ENCODE results near the gene CREB5.

DNA sequence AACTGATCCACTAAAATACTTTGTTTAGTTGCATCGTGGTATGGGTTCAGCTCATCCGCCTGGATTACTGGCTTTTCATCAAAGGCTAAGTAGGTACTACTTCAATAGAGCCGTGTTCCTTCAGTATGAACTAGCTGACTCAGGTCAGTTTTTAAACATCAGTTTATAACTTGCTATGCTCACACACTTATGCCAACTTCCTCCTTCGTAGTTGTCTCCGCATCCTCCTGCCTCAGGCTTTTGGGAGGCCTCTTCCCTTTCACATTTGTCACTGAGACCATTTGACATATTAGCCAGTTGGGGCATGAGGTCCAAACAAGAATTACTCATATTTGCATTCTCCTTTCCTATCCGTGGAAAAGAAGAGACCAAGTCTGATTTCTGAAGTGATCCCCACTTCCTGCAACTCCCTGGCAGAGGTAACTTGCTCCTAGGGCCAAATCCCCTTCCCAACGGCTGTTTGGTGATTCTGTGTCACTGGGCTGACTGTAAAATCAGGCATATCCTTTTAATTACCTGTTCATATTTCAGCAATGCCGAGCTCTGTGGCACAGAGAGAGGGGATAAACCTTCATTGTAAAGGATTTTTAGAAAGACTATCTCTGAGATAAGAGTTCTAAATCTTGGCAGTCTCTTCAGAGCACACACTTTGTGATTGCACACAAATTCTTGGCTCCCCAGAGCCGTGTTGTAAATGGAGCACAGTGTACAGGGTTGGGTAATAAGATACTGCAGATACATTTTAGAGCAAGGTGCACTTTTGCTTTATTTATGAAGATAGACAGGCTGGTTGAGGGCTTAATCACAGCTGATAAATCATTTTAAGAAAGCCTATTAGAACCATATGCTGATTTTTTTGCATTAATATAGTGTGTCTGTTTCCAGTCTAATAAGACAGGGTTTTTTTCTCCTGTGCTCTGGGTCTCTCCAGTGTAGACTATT, 108.0 kb downstream of the CREB5 start:
- TF ChIP-seq, protein P1, sequence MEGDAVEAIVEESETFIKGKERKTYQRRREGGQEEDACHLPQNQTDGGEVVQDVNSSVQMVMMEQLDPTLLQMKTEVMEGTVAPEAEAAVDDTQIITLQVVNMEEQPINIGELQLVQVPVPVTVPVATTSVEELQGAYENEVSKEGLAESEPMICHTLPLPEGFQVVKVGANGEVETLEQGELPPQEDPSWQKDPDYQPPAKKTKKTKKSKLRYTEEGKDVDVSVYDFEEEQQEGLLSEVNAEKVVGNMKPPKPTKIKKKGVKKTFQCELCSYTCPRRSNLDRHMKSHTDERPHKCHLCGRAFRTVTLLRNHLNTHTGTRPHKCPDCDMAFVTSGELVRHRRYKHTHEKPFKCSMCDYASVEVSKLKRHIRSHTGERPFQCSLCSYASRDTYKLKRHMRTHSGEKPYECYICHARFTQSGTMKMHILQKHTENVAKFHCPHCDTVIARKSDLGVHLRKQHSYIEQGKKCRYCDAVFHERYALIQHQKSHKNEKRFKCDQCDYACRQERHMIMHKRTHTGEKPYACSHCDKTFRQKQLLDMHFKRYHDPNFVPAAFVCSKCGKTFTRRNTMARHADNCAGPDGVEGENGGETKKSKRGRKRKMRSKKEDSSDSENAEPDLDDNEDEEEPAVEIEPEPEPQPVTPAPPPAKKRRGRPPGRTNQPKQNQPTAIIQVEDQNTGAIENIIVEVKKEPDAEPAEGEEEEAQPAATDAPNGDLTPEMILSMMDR (IDR thresholded peaks at IDR 0.05): no peak
- TF ChIP-seq POLR2AphosphoS5 (IDR thresholded peaks at IDR 0.05): no peak
